Measurements from ENCODE around the gene RNF168.
"Not testable (repeated sequence)": the region's sequence is repeated elsewhere in the genome, so short reads cannot be mapped to it uniquely, and the experiment has no call there.

RNF168 gene

GRCh38 chr3:196423044-196423781, 80.4 kb downstream of the RNF168 start:
- TF ChIP-seq POLR2A (IDR thresholded peaks at IDR 0.05; ENCODE audit: low read depth, low read length): no peak
- TF ChIP-seq POLR2AphosphoS5 (IDR thresholded peaks at IDR 0.05; ENCODE audit: low read depth, low read length): peak; percentile 35; the same call in 1 of the 2 replicates
- no peak for TF ChIP-seq TAF1 (IDR thresholded peaks at IDR 0.05; ENCODE audit: borderline replicate concordance, low read depth, low read length)
- DNase-seq (ENCODE audit: insufficient read length): no peak
- no peak for FAIRE-seq

GRCh38 chr3:196421668-196422067, 81.9 kb downstream of the RNF168 start:
- DNase-seq (ENCODE audit: insufficient read length); FAIRE-seq: not testable (repeated sequence)

- FAIRE-seq (no peak), DNase-seq (ENCODE audit: insufficient read length) (no peak)
- no peak for TF ChIP-seq POLR2A (IDR thresholded peaks at IDR 0.05; ENCODE audit: low read depth, low read length)
- no peak for TF ChIP-seq POLR2AphosphoS5 (IDR thresholded peaks at IDR 0.05; ENCODE audit: low read depth, low read length)
- TF ChIP-seq TAF1 (IDR thresholded peaks at IDR 0.05; ENCODE audit: borderline replicate concordance, low read depth, low read length): no peak
Observed at GRCh38 chr3:196419386-196419785, 84.2 kb downstream of the RNF168 start.

Data from GM12892 (cell line).